NT2/D1 (cell line): ENCODE results near the gene TEP1.

ENCODE experiments used
- DNase-seq: peaks from one replicate; pipeline ENCODE4 v3.0.0-alpha.2; 2011; ENCODE audit warnings: low read depth, low spot score
- H3K27me3 ChIP-seq: 2 replicates; pipeline ENCODE4 v1.6.0; 2011; ENCODE audit warnings: mild to moderate bottlenecking; ENCODE audit not compliant: insufficient read length, insufficient read depth
- H3K36me3 ChIP-seq: 2 replicates; pipeline ENCODE4 v1.6.1; 2011; ENCODE audit warnings: mild to moderate bottlenecking, low read length, mixed read lengths; ENCODE audit not compliant: insufficient read depth, insufficient read length
- H3K4me1 ChIP-seq: 2 replicates; pipeline ENCODE4 v1.5.1; 2011; ENCODE audit not compliant: insufficient read depth, insufficient read length
- H3K4me3 ChIP-seq: 2 replicates; pipeline ENCODE4 v1.5.1; 2011; ENCODE audit warnings: low read depth; ENCODE audit not compliant: insufficient read length
- H3K9ac ChIP-seq: 2 replicates; pipeline ENCODE4 v1.6.0; 2011; ENCODE audit warnings: low read depth; ENCODE audit not compliant: insufficient read length
- H3K9me3 ChIP-seq: 2 replicates; pipeline ENCODE4 v1.5.1; 2011; ENCODE audit warnings: mild to moderate bottlenecking, low read length; ENCODE audit not compliant: insufficient read depth
- SUZ12 ChIP-seq: IDR thresholded peaks from 2 replicates; pipeline ENCODE4 v1.6.1; 2011; ENCODE audit not compliant: insufficient read length, insufficient read depth; ENCODE audit errors: extremely low read depth
- YY1 ChIP-seq: IDR thresholded peaks from 2 replicates; pipeline ENCODE4 v1.6.1; 2011; ENCODE audit not compliant: insufficient read length, insufficient read depth
- ZNF274 ChIP-seq: IDR thresholded peaks from 2 replicates; pipeline ENCODE4 v1.6.1; 2011; ENCODE audit warnings: mild to moderate bottlenecking, low read depth, low read length

TEP1 gene

GRCh38 chr14:20400965-20401593 lies 12.2 kb downstream of the TEP1 start:
- Histone ChIP-seq H3K4me1 (no peaks in the 10 kb centered on the region), H3K4me3 (no peak overlapping the region), H3K36me3 (peaks cover 67% of the 10 kb centered on the region)

GRCh38 chr14:20400589-20400964 lies 12.7 kb downstream of the TEP1 start:
- no peak for TF ChIP-seq YY1
- no peak for TF ChIP-seq SUZ12
- TF ChIP-seq ZNF274: no peak
- H3K36me3 ChIP-seq: peaks cover 70% of the 10 kb centered on the region
- no peak for DNase-seq
- no peaks in the 10 kb centered on the region for H3K9me3 ChIP-seq
- H3K27me3 ChIP-seq: no peaks in the 10 kb centered on the region
- H3K9ac ChIP-seq: no peak overlapping the region
- no peak overlapping the region for H3K4me3 ChIP-seq
- no peaks in the 10 kb centered on the region for H3K4me1 ChIP-seq

More at GRCh38 chr14:20400965-20401593, 12.2 kb downstream of the TEP1 start:
- H3K9me3 ChIP-seq: no peaks in the 10 kb centered on the region
- H3K27me3 ChIP-seq: no peaks in the 10 kb centered on the region
- DNase-seq: no peak
- no peak for TF ChIP-seq ZNF274
- no peak for TF ChIP-seq YY1
- TF ChIP-seq SUZ12: no peak
- no peak overlapping the region for H3K9ac ChIP-seq

- Histone ChIP-seq H3K4me3 (no peak overlapping the region), H3K36me3 (peaks cover 61% of the 10 kb centered on the region), H3K9ac (no peak overlapping the region), H3K27me3 (no peaks in the 10 kb centered on the region), H3K9me3 (no peaks in the 10 kb centered on the region), H3K4me1 (no peaks in the 10 kb centered on the region)
- DNase-seq: no peak
- no peak for TF ChIP-seq SUZ12
- TF ChIP-seq ZNF274: no peak
- no peak for TF ChIP-seq YY1
Measured at GRCh38 chr14:20397511-20397910, 15.8 kb downstream of the TEP1 start.

GRCh38 chr14:20391505-20391904 lies 21.8 kb downstream of the TEP1 start:
- H3K4me1 ChIP-seq: peaks cover 2% of the 10 kb centered on the region
- no peak overlapping the region for H3K9ac ChIP-seq
- H3K27me3 ChIP-seq: no peaks in the 10 kb centered on the region
- TF ChIP-seq SUZ12 (no peak), ZNF274 (no peak), YY1 (no peak)
- DNase-seq: no peak
- peaks cover 61% of the 10 kb centered on the region for H3K36me3 ChIP-seq
- H3K4me3 ChIP-seq: no peak overlapping the region
- no peaks in the 10 kb centered on the region for H3K9me3 ChIP-seq

- TF ChIP-seq SUZ12 (no peak), YY1 (no peak), ZNF274 (no peak)
- Histone ChIP-seq H3K27me3 (no peaks in the 10 kb centered on the region), H3K4me1 (peaks cover 2% of the 10 kb centered on the region), H3K9me3 (no peaks in the 10 kb centered on the region), H3K4me3 (no peak overlapping the region), H3K36me3 (peaks cover 69% of the 10 kb centered on the region), H3K9ac (no peak overlapping the region)
- peak; percentile 61 for DNase-seq
Measured at GRCh38 chr14:20388159-20388558, 25.1 kb downstream of the TEP1 start.

GRCh38 chr14:20387576-20387975 lies 25.7 kb downstream of the TEP1 start:
- H3K36me3 ChIP-seq: peaks cover 73% of the 10 kb centered on the region
- H3K9ac ChIP-seq: no peak overlapping the region
- H3K4me1 ChIP-seq: peaks cover 2% of the 10 kb centered on the region
- H3K4me3 ChIP-seq: no peak overlapping the region
- DNase-seq: no peak
- no peaks in the 10 kb centered on the region for H3K27me3 ChIP-seq
- H3K9me3 ChIP-seq: no peaks in the 10 kb centered on the region
- TF ChIP-seq SUZ12: no peak
- no peak for TF ChIP-seq YY1
- no peak for TF ChIP-seq ZNF274

- Histone ChIP-seq H3K4me3 (no peak overlapping the region), H3K36me3 (peaks cover 75% of the 10 kb centered on the region), H3K4me1 (peaks cover 5% of the 10 kb centered on the region), H3K9me3 (no peaks in the 10 kb centered on the region), H3K27me3 (no peaks in the 10 kb centered on the region), H3K9ac (no peak overlapping the region)
- TF ChIP-seq ZNF274: no peak
- TF ChIP-seq YY1: no peak
- TF ChIP-seq SUZ12: no peak
- no peak for DNase-seq
Measured at GRCh38 chr14:20386276-20386855, 26.9 kb downstream of the TEP1 start.
